Liver (tissue), 9 donors: ENCODE measurements around the gene ATAD1. TPM values are rescaled to one million over a fixed set of nuclear protein-coding genes. Genes with fewer than 3 reads are reported as not detected.

ENCODE experiments used
- DNase-seq: peaks from one replicate; pipeline ENCODE4 v3.0.0-alpha.2; 2017; ENCODE audit warnings: low spot score
- H3K27ac ChIP-seq, 2 donors: one replicate each; pipeline ENCODE4 v1.7.0; 2013; ENCODE audit warnings: inconsistent platforms in 2 of 2, low read length in 2 of 2, control low read depth in 1 of 2, low read depth in 1 of 2, mild to moderate bottlenecking in 1 of 2
- H3K27me3 ChIP-seq, 4 donors: one replicate each; pipeline versions ENCODE4 v1.6.1 to v1.7.0; 2013; ENCODE audit warnings: low read length in 3 of 4, inconsistent platforms in 1 of 4, mild to moderate bottlenecking in 1 of 4, moderate library complexity in 1 of 4; ENCODE audit not compliant: control insufficient read depth in 4 of 4, insufficient read depth in 4 of 4
- H3K36me3 ChIP-seq, 4 donors: one replicate each; pipeline versions ENCODE4 v1.6.1 to v1.7.0; 2013; ENCODE audit warnings: low read length in 3 of 4, mild to moderate bottlenecking in 3 of 4, low read depth in 1 of 4, moderate library complexity in 1 of 4; ENCODE audit not compliant: control insufficient read depth in 4 of 4, insufficient read depth in 3 of 4
- H3K4me1 ChIP-seq, 4 donors: one replicate each; pipeline versions ENCODE4 v1.6.1 to v1.7.0; 2013; ENCODE audit warnings: low read length in 3 of 4, mild to moderate bottlenecking in 3 of 4, moderate library complexity in 1 of 4; ENCODE audit not compliant: control insufficient read depth in 4 of 4, insufficient read depth in 4 of 4
- H3K4me3 ChIP-seq, 3 donors: one replicate each; pipeline versions ENCODE4 v1.6.1 to v1.7.0; 2013; ENCODE audit warnings: low read length in 3 of 3, control low read depth in 1 of 3, low read depth in 1 of 3, mild to moderate bottlenecking in 1 of 3
- H3K9ac ChIP-seq, 2 donors: one replicate each; pipeline ENCODE4 v1.7.0; 2013; ENCODE audit warnings: low read length in 2 of 2, mild to moderate bottlenecking in 2 of 2, moderate library complexity in 2 of 2, control low read depth in 1 of 2, low read depth in 1 of 2
- H3K9me3 ChIP-seq, 4 donors: one replicate each; pipeline versions ENCODE4 v1.6.1 to v1.7.0; 2013; ENCODE audit warnings: low read length in 3 of 4; ENCODE audit not compliant: control insufficient read depth in 4 of 4
- ATF3 ChIP-seq: IDR thresholded peaks from 2 replicates; pipeline ENCODE4 v1.6.1; 2016; ENCODE audit warnings: antibody characterized with exemption
- CTCF ChIP-seq: fragments of 150-350 bp; IDR thresholded peaks from 2 replicates; pipeline ENCODE4 v1.5.1; 2017; ENCODE audit warnings: improper control_type of control experiment, low read depth, low read length; ENCODE audit not compliant: missing input control
- EGR1 ChIP-seq, 2 donors: IDR thresholded peaks; 2 replicates each; pipeline ENCODE4 v1.6.1; 2016 to 2018; ENCODE audit warnings: antibody characterized with exemption in 2 of 2, low read depth in 2 of 2
- FOXA1 ChIP-seq: IDR thresholded peaks from 2 replicates; pipeline ENCODE4 v1.6.1; 2016; ENCODE audit warnings: antibody characterized with exemption
- FOXA2 ChIP-seq: IDR thresholded peaks from 2 replicates; pipeline ENCODE4 v1.6.1; 2016; ENCODE audit warnings: antibody characterized with exemption
- GABPA ChIP-seq, 2 donors: IDR thresholded peaks in 1 of 2; conservative IDR thresholded peaks in 1 of 2; 2 replicates each; pipeline ENCODE4 v1.6.1; 2016; ENCODE audit warnings: antibody characterized with exemption in 2 of 2, mild to moderate bottlenecking in 1 of 2, moderate library complexity in 1 of 2
- HNF4A ChIP-seq, 2 donors: conservative IDR thresholded peaks; 2 replicates each; pipeline ENCODE4 v1.6.1; 2016; ENCODE audit warnings: antibody characterized with exemption in 2 of 2, mild to moderate bottlenecking in 2 of 2
- HNF4G ChIP-seq: IDR thresholded peaks from 2 replicates; pipeline ENCODE4 v1.6.1; 2016; ENCODE audit warnings: antibody characterized with exemption
- JUND ChIP-seq, 2 donors: IDR thresholded peaks; 2 replicates each; pipeline ENCODE4 v1.6.1; 2016; ENCODE audit warnings: antibody characterized with exemption in 2 of 2
- NR2F2 ChIP-seq: IDR thresholded peaks from 2 replicates; pipeline ENCODE4 v1.6.1; 2016; ENCODE audit warnings: antibody characterized with exemption
- RAD21 ChIP-seq, 2 donors: IDR thresholded peaks; 2 replicates each; pipeline ENCODE4 v1.6.1; 2016; ENCODE audit warnings: antibody characterized with exemption in 2 of 2, mild to moderate bottlenecking in 2 of 2
- REST ChIP-seq: IDR thresholded peaks from 2 replicates; pipeline ENCODE4 v1.6.1; 2016; ENCODE audit warnings: antibody characterized with exemption, mild to moderate bottlenecking
- RXRA ChIP-seq, 2 donors: IDR thresholded peaks; 2 replicates each; pipeline ENCODE4 v1.6.1; 2017 to 2018; ENCODE audit warnings: antibody characterized with exemption in 2 of 2, mild to moderate bottlenecking in 1 of 2
- SP1 ChIP-seq: IDR thresholded peaks from 2 replicates; pipeline ENCODE4 v1.6.1; 2018; ENCODE audit warnings: antibody characterized with exemption, mild to moderate bottlenecking
- TAF1 ChIP-seq: conservative IDR thresholded peaks from 2 replicates; pipeline ENCODE4 v1.6.1; 2016; ENCODE audit warnings: antibody characterized with exemption, mild to moderate bottlenecking
- YY1 ChIP-seq: IDR thresholded peaks from 2 replicates; pipeline ENCODE4 v1.6.1; 2016; ENCODE audit warnings: antibody characterized with exemption, mild to moderate bottlenecking
- WGBS: extraction: QIAGEN DNeasy Blood & Tissue Kit; methylation state at CpG from one replicate; pipeline ENCODE4 v1.1.7; 2013; 5-methylcytosine and 5-hydroxymethylcytosine counted together
- polyA plus RNA-seq, 2 donors: library from polyadenylated mRNA; stranded (reverse) in 1 of 2; unstranded in 1 of 2; fragments of 200-250 nt in 1 of 2; fragments of >200 nt in 1 of 2; fragmentation: Nextera tagmentation in 1 of 2; extraction: Ambion mirVana in 1 of 2; gene quantifications; one replicate each; pipeline versions ENCODE4 v1.2.1 to v1.2.3, GENCODE V29; 2013 to 2015
- total RNA-seq, 2 donors: library from RNA; depleted of rRNA; stranded (reverse); fragments of >200 nt; gene quantifications; one replicate each; pipeline ENCODE4 v1.2.3, GENCODE V29; 2014
- TF ChIP-seq, protein P1 (sequence below): IDR thresholded peaks from 2 replicates; pipeline ENCODE4 v1.6.1; 2016; ENCODE audit warnings: antibody characterized with exemption
- TF ChIP-seq, protein P2 (sequence below): IDR thresholded peaks from 2 replicates; pipeline ENCODE4 v1.6.1; 2016; ENCODE audit warnings: antibody characterized with exemption
- donor health status: healthy.
- donor health status: healthy.
- donor health status: healthy.
- donor health status: healthy.
- donor health status: healthy.

The ATAD1 gene
- total and polyA plus RNA-seq, 4 donors: 12.6 to 33.4 (median 13.1) TPM

DNA sequence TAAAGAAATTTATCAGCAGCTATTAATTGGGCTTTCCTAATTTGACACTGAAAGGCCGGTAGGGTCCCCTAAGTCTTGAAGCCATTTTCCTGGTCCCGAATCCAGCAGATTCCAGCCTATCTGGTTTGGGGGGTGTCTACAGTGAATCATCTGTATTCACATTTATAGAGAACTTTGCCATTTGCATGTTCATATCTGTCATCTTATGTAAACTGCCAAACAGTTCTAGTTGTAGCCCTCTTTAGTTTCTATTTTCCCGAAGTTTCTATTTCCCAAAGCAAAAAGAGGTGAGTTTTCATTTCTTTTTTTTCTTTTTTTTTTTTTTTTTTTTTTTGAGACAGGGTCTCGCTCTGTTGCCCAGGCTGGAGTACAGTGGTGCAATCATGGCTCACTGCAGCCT lies 110.8 kb downstream of the ATAD1 start:
- Histone ChIP-seq H3K27me3 (no peaks in the 10 kb centered on the region), H3K4me3 (no peak overlapping the region), H3K27ac (no peak overlapping the region), H3K36me3 (peaks cover 2 to 11% (median 7%) of the 10 kb centered on the region in 4 donors), H3K9ac (no peak overlapping the region), H3K4me1 (peaks cover 0 to 34% (median 18%) of the 10 kb centered on the region in 4 donors), H3K9me3 (no peaks in the 10 kb centered on the region)
- TF ChIP-seq EGR1 (IDR thresholded peaks at IDR 0.05; ENCODE audit: low read depth in 2 of 2): no peak
- TF ChIP-seq HNF4G: no peak
- TF ChIP-seq GABPA (IDR thresholded peaks at IDR 0.05 in 1 of 2, conservative IDR thresholded peaks at IDR 0.05 in 1 of 2): no peak
- 94% methylated on average over 4 of the region's 4 CpGs for WGBS
- no peak for DNase-seq

- DNase-seq: no peak
- 61% methylated on average over 4 of the region's 4 CpGs for WGBS
These were observed 111.3 kb downstream of the ATAD1 start for GRCh38 chr10:87706731-87707130.

More at GRCh38 chr10:87706731-87707130, 111.3 kb downstream of the ATAD1 start:
- no peak overlapping the region for H3K27ac ChIP-seq
- peaks cover 0 to 37% (median 20%) of the 10 kb centered on the region in 4 donors for H3K4me1 ChIP-seq
- TF ChIP-seq JUND (IDR thresholded peaks at IDR 0.05) (no peak), CTCF (no peak), TAF1 (no peak), REST (no peak), ATF3 (no peak), HNF4G (no peak), NR2F2 (no peak), RAD21 (IDR thresholded peaks at IDR 0.05) (peak in 1 of 2 donors; percentile 21), YY1 (peak; percentile 34), SP1 (no peak), FOXA2 (no peak), FOXA1 (no peak), EGR1 (IDR thresholded peaks at IDR 0.05; ENCODE audit: low read depth in 2 of 2) (no peak), HNF4A (conservative IDR thresholded peaks at IDR 0.05) (peak in 1 of 2 donors; percentile 9), RXRA (IDR thresholded peaks at IDR 0.05) (no peak), GABPA (IDR thresholded peaks at IDR 0.05 in 1 of 2, conservative IDR thresholded peaks at IDR 0.05 in 1 of 2) (no peak)
- TF ChIP-seq, protein P1, sequence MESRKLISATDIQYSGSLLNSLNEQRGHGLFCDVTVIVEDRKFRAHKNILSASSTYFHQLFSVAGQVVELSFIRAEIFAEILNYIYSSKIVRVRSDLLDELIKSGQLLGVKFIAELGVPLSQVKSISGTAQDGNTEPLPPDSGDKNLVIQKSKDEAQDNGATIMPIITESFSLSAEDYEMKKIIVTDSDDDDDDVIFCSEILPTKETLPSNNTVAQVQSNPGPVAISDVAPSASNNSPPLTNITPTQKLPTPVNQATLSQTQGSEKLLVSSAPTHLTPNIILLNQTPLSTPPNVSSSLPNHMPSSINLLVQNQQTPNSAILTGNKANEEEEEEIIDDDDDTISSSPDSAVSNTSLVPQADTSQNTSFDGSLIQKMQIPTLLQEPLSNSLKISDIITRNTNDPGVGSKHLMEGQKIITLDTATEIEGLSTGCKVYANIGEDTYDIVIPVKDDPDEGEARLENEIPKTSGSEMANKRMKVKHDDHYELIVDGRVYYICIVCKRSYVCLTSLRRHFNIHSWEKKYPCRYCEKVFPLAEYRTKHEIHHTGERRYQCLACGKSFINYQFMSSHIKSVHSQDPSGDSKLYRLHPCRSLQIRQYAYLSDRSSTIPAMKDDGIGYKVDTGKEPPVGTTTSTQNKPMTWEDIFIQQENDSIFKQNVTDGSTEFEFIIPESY: no peak
- TF ChIP-seq, protein P2, sequence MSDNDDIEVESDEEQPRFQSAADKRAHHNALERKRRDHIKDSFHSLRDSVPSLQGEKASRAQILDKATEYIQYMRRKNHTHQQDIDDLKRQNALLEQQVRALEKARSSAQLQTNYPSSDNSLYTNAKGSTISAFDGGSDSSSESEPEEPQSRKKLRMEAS: no peak
- no peaks in the 10 kb centered on the region for H3K9me3 ChIP-seq
- H3K4me3 ChIP-seq: no peak overlapping the region
- H3K36me3 ChIP-seq: peaks cover 2 to 11% (median 6%) of the 10 kb centered on the region in 4 donors
- no peaks in the 10 kb centered on the region for H3K27me3 ChIP-seq
- no peak overlapping the region for H3K9ac ChIP-seq
